ENCODE results near the gene FAM180B.
"Not testable (repeated sequence)": the region's sequence is repeated elsewhere in the genome, so short reads cannot be mapped to it uniquely, and the experiment has no call there.

DNA sequence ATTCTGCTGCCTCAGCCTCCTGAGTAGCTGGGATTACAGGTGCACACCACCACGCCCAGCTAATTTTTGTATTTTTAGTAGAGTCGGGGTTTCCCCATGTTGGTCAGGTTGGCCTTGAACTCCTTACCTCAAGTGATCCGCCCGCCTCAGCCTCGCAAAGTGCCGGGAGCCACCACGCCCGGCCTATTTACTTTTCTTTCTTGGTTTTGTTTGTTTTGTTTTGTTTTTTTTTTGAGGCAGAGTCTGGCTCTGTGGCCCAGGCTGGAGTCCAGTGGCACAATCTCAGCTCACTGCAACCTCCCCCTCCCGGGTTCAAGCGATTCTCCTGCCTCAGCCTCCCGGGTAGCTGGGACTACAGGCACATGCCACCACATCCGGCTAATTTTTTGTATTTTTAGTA, 29.5 kb upstream of the FAM180B start:
- not testable (repeated sequence) for TF ChIP-seq CTCF (IDR thresholded peaks at IDR 0.05; ENCODE audit: poor library complexity, severe bottlenecking); TAF1 (IDR thresholded peaks at IDR 0.05; ENCODE audit: low read depth)
